GM23248 (cell line): ENCODE measurements around the gene SMC1B.

Experiments
- EZH2 ChIP-seq: fragments of 200-600 bp; sonication (generic); IDR thresholded peaks from 2 replicates; pipeline ENCODE4 v1.6.1; 2018; ENCODE audit warnings: antibody characterized with exemption, mild to moderate bottlenecking; ENCODE audit not compliant: insufficient read depth, poor library complexity, severe bottlenecking
- EZH2phosphoT487 ChIP-seq: fragments of 200-600 bp; sonication (generic); IDR thresholded peaks from 2 replicates; pipeline ENCODE4 v1.6.1; 2018; ENCODE audit warnings: antibody characterized with exemption, moderate library complexity, mild to moderate bottlenecking, low read depth; ENCODE audit not compliant: insufficient read depth

DNA sequence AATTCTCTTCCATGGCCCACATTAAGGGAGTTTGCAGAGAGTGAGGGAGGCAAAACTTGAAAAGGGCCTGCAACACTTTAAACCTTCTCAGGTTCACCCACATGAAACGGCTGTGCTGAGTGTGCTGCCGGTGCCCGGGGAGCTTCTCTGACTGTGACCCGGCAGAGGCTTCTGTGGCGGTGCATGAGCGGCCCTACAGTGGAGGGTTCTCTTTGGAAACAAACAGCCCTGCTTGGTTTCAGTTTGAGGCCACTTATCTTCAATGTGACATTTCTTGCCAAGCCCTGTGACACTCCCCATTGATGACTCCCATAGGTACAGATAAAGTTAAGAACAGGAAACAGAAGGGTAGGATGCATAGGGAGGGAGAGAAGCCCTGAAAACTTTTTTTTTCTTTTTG is 71.9 kb downstream of the SMC1B start:
- TF ChIP-seq EZH2phosphoT487 (no peak), EZH2 (no peak)
